ENCODE measurements around the gene PAK6. TPM values are rescaled to one million over a fixed set of nuclear protein-coding genes. Genes with fewer than 3 reads are reported as not detected.

The PAK6 gene
- 10 to 100 TPM in 1 of 2 donors, 1 to 10 TPM in 1; 4.9 to 10.4 TPM for total RNA-seq

DNA sequence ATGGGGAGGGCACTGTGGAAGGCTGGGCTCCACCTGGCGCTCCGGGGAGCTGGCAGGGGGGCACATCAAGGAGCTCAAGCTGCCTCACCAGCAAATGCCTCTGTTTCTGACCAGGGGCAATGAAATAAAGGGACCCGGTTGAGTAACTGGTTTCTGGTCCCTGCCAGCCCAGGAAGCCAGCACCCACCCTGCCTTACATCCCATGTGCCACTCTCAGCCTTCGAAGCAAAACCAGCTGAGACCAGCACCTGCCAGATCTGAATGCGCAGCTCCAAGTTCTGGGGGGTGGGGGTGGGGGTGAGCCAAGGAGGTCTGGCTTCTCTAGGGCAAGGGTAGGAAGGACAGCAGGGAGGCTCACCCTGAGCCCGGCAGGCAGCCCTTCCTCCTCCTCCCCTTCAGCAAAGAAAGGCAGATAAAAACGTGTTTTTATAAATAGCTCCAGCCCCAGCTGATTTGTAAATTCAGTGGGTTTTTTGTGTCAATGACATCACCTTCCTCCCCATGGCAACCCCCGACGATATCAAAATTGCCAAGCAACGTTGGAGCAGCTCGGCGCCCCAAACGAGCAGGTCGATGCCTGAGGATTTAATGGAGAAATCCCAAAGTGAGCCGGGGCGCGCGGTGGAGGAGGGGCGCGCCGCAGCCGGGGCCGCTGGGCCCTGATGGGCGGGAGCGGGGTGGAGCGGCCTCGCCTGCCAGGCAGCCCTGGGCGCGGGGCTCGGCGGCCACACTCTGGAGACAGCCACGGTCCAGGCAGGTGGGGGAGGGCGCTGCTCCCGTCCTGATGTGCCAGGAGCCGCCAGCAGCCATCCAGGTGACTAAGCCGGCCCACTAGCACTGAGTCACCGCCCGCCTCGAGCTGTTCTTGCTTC is at the start of gene PAK6:
Gene PAK6, plus strand, starts transcription at position 532 of the 872 bp plus-strand sequence. CDS start 25,723 bp downstream, outside the sequence.
- H3K27ac ChIP-seq = no peak within 1 kb of the TSS
- DNase-seq = peak; percentile 51
- no peaks in the 10 kb centered on the region for H3K36me3 ChIP-seq
- H3K9ac ChIP-seq (ENCODE audit: low read depth in 2 of 2, low read length in 2 of 2) = peak within 1 kb of the TSS in 1 of 2 donors; percentile 24
- TF ChIP-seq, protein P1, sequence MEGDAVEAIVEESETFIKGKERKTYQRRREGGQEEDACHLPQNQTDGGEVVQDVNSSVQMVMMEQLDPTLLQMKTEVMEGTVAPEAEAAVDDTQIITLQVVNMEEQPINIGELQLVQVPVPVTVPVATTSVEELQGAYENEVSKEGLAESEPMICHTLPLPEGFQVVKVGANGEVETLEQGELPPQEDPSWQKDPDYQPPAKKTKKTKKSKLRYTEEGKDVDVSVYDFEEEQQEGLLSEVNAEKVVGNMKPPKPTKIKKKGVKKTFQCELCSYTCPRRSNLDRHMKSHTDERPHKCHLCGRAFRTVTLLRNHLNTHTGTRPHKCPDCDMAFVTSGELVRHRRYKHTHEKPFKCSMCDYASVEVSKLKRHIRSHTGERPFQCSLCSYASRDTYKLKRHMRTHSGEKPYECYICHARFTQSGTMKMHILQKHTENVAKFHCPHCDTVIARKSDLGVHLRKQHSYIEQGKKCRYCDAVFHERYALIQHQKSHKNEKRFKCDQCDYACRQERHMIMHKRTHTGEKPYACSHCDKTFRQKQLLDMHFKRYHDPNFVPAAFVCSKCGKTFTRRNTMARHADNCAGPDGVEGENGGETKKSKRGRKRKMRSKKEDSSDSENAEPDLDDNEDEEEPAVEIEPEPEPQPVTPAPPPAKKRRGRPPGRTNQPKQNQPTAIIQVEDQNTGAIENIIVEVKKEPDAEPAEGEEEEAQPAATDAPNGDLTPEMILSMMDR (IDR thresholded peaks at IDR 0.05) = no peak
- H3K9me3 ChIP-seq = no peaks in the 10 kb centered on the region
- H3K4me1 ChIP-seq = no peaks in the 10 kb centered on the region
- peaks cover 6% of the 10 kb centered on the region for H3K27me3 ChIP-seq
- H3K4me3 ChIP-seq = peak within 1 kb of the TSS; percentile 26
- intact Hi-C loops (cut with DNase I) = no loop called here

DNA sequence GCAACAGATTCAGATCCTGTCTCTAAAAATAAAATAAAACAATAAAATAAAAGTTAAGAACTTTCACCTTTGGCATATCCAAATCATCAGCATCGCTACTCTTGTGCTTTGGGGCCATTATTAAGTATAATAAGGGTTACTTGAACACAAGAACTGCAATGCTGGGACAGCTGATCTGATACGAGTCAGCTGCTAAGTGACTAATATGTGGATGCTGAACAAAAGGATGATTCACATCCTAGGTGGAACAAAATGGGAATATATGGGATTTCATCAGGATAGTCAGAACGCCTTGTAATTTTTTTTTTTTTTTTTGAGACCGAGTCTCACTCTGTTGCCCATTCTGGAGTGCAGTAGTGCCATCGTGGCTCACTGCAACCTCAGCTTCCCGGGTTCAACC is 48.3 kb upstream of the PAK6 start:
- Histone ChIP-seq H3K27ac (no peak overlapping the region), H3K27me3 (no peaks in the 10 kb centered on the region), H3K4me1 (no peaks in the 10 kb centered on the region), H3K9me3 (no peaks in the 10 kb centered on the region), H3K9ac (ENCODE audit: low read depth in 2 of 2, low read length in 2 of 2) (no peak overlapping the region), H3K4me3 (no peak overlapping the region), H3K36me3 (no peaks in the 10 kb centered on the region)
- intact Hi-C loops (cut with DNase I) = no loop called here
- TF ChIP-seq, protein P1 (IDR thresholded peaks at IDR 0.05) = no peak
- no peak for DNase-seq

DNA sequence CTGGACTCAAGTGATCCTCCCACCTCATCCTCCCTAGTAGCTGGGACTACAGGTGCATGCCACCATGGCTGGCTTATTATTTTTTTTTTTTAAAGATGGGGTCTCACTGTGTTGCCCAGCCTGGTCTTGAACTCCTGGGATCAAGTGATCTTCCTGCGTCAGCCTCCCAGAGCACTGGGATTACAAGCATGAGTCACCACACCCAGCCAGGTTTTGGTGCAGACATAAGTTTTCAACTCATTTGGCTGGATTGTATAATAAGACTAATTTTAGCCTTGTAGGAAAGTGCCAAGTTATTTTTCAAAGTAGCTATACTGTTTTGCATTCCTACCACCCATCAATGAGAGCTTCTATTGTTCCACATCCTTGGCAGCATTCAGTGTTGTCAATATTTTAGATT is 45.9 kb upstream of the PAK6 start:
- intact Hi-C loops (cut with DNase I) = no loop called here

DNA sequence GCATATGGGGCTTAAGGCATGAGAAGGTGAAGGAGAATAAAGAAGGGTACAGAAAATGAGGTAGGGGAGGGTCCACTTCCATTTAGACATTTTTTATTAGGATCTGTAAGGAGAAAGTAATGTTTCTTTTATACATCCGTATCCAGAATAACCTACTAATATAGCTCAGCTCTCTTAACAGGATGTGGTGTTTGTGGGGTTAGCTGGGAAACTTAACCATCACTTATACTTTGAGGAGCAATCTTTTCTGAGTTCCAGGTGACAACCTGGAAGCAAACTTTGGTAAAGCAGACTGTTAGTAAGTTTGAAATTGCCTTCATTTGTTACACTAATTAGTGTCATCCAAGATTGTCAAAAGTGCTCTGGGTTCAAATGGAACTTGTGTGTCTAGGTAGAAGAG is 41.4 kb upstream of the PAK6 start:
- Histone ChIP-seq H3K4me3 (no peak overlapping the region), H3K4me1 (no peaks in the 10 kb centered on the region), H3K27me3 (no peaks in the 10 kb centered on the region), H3K27ac (no peak overlapping the region), H3K9ac (ENCODE audit: low read depth in 2 of 2, low read length in 2 of 2) (no peak overlapping the region), H3K9me3 (no peaks in the 10 kb centered on the region), H3K36me3 (no peaks in the 10 kb centered on the region)
- DNase-seq = no peak
- TF ChIP-seq, protein P1 (IDR thresholded peaks at IDR 0.05) = no peak
- intact Hi-C loops (cut with DNase I) = no loop called here

More for the DNA sequence above, 45.9 kb upstream of the PAK6 start:
- TF ChIP-seq, protein P1 (IDR thresholded peaks at IDR 0.05) = no peak
- no peak for DNase-seq
- H3K27ac ChIP-seq = no peak overlapping the region
- H3K4me3 ChIP-seq = no peak overlapping the region
- no peaks in the 10 kb centered on the region for H3K36me3 ChIP-seq
- H3K9ac ChIP-seq (ENCODE audit: low read depth in 2 of 2, low read length in 2 of 2) = no peak overlapping the region
- no peaks in the 10 kb centered on the region for H3K27me3 ChIP-seq
- no peaks in the 10 kb centered on the region for H3K9me3 ChIP-seq
- H3K4me1 ChIP-seq = no peaks in the 10 kb centered on the region

DNA sequence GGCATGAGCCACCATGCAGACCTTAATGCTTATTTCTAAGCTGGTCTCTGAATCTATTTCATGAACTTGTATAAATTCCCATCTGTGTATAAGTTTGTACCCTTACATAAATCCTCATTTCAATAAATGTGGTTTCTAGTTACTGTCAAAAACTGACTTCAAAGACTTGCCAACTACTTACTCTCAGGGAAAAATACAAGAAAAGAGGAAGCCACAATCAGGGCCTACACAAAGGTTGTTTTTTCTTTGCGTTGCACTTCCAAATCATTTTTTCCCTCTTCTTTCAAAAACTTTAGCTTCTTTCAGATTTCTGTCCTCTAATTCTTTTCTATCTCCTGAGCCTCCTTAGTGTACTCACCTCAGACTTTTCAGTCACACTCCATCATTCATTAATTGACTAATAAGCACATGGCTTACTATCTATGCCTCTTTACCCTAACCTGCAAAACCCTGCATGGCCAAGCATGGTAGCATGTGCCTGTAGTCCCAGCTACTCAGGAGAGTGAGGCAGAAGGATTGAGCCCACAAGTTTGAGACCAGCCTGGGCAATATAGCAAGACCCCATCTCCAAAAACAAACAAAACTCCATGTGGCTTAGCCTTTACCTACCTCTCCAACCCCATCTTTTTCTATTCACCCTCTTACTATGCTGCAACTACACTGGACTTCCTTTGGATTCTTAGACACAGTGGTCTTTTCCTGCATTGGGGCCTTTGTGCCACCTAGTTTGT is 40.3 kb upstream of the PAK6 start:
- Histone ChIP-seq H3K36me3 (no peaks in the 10 kb centered on the region), H3K27ac (no peak overlapping the region), H3K4me3 (no peak overlapping the region), H3K9ac (ENCODE audit: low read depth in 2 of 2, low read length in 2 of 2) (no peak overlapping the region), H3K4me1 (no peaks in the 10 kb centered on the region), H3K27me3 (no peaks in the 10 kb centered on the region), H3K9me3 (no peaks in the 10 kb centered on the region)
- no peak for DNase-seq
- TF ChIP-seq, protein P1 (IDR thresholded peaks at IDR 0.05) = no peak
- intact Hi-C loops (cut with DNase I) = no loop called here

Measured in colonic mucosa (tissue), 4 donors.